ENCODE results near the gene ARRDC5. TPM values are rescaled to one million over a fixed set of nuclear protein-coding genes. Genes with fewer than 3 reads are reported as not detected.

ARRDC5 gene
- total RNA-seq, 1 donor from 2014 or later = not detected

DNA sequence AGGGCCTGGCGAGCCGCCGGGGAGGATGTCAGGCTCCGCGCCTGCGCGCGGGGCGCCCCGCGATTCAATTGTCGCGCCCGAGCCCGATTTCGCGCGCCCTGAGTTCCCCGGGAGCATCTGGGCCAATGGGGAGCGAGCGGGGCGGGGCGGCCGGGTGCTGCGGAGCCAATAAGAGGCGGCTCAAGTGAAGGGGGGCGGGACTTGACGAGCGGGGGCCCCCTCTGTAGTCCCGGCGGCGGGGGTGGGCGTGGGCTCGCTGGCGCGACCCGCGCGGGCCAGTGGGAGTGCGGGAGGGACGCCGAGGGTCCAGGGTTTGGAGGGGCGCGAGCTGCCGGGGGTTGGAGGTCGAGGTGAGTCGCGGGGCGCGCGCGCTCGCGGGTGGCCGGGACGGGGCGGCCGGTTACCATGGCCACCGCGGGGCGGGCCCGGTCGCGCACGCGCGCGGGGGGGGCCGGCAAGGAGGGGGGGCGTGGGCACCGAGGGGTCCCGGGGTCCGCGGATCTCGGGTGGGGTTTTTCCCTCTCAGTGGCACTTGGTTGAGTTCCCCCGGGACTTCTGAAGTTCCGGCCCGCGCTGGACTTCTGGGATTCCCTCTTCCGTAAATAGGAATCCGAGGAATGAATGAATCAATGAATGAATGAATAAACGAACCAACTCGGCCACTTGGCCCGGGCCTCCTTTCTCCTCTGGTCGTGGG, 7.3 kb upstream of the ARRDC5 start:
- no peaks in the 10 kb centered on the region for H3K9me3 ChIP-seq (ENCODE audit: low read depth)
- H2AFZ ChIP-seq (replicated peaks) = peak overlapping the region; percentile 81
- Mint-ChIP-seq H3K36me3 (peaks cover 7% of the 10 kb centered on the region), H3K9me3 (no peaks in the 10 kb centered on the region), H3K4me1 (peaks cover 41% of the 10 kb centered on the region), H3K4me3 (peak overlapping the region; percentile 93), H3K27me3 (ENCODE audit: insufficient read depth, low read depth) (peaks cover 3% of the 10 kb centered on the region), H3K27ac (no peak overlapping the region)
- DNase-seq (ENCODE audit: low spot score) = peak; percentile 98
- H3K4me2 ChIP-seq = peak overlapping the region; percentile 96
- peaks cover 4% of the 10 kb centered on the region for H3K27me3 ChIP-seq
- H3K9ac ChIP-seq = peak overlapping the region; percentile 71
- H3F3A ChIP-seq (ENCODE audit: low read depth) = peaks cover 32% of the 10 kb centered on the region
- no peak overlapping the region for H3K27ac ChIP-seq
- H3K36me3 ChIP-seq = no peaks in the 10 kb centered on the region
- H4K20me1 ChIP-seq (ENCODE audit: low read depth) = peaks cover 40% of the 10 kb centered on the region
- H3K4me1 ChIP-seq = peaks cover 23% of the 10 kb centered on the region
- peak overlapping the region; percentile 96 for H3K4me3 ChIP-seq
- no peak for TF ChIP-seq EZH2phosphoT487 (IDR thresholded peaks at IDR 0.05)
- H3K79me2 ChIP-seq (ENCODE audit: low read depth) = peaks cover 52% of the 10 kb centered on the region

DNA sequence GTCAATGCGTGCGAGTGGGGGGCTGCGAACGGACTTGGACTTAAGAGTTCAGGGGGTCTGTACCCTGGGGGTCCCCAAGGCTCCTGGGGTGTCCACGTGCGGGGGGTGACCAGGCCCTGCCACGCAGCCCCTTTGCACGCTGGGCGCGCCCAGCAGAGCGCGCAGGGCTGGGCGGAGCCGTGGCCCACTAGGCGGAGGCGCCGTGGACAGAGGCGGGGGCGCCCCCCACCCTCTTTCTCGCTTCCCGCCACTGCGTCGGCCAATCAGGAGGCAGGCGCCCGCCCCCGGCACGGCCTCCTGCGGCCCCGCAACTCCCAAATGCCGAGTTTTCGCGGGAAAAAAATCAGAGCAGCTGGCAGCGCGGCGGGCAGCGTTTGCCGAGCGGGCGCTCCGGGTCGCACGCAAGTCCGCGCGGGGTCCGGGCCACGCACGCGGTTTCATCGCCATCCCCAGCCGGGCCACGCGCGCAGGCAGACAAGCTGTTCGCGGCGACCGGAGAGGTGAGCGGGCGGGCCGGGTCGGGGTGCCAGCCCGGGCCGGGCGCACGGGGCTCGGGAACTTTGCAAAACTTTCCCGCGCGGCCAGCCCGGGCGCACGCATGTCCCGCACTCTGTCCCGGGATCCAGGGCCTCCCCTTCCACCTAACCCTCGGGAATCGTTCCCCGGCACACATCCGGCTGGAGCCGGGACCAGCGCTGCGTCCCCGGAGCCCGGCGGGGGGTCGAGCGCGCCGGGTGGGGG, 6.6 kb upstream of the ARRDC5 start, which contains the start of gene UHRF1:
UHRF1 (plus strand) TSS at position 346 of the 741 bp plus-strand sequence. CDS start 1,385 bp downstream, outside the sequence.
- Histone ChIP-seq H3K27ac (no peak within 1 kb of the TSS), H3K4me2 (peak within 1 kb of the TSS; percentile 96), H3K36me3 (no peaks in the 10 kb centered on the region), H4K20me1 (ENCODE audit: low read depth) (peaks cover 33% of the 10 kb centered on the region), H3K9me3 (ENCODE audit: low read depth) (no peaks in the 10 kb centered on the region), H3K27me3 (peaks cover 4% of the 10 kb centered on the region), H3F3A (ENCODE audit: low read depth) (peaks cover 32% of the 10 kb centered on the region), H3K4me3 (peak within 1 kb of the TSS; percentile 96), H3K79me2 (ENCODE audit: low read depth) (peaks cover 44% of the 10 kb centered on the region), H2AFZ (replicated peaks) (peak within 1 kb of the TSS; percentile 81), H3K9ac (peak within 1 kb of the TSS; percentile 71), H3K4me1 (peaks cover 23% of the 10 kb centered on the region)
- H3K27ac Mint-ChIP-seq = peak within 1 kb of the TSS; percentile 22
- H3K4me1 Mint-ChIP-seq = peaks cover 36% of the 10 kb centered on the region
- peak; percentile 58 for DNase-seq (ENCODE audit: low spot score)
- TF ChIP-seq CTCF (IDR thresholded peaks at IDR 0.05) (no peak), EZH2phosphoT487 (IDR thresholded peaks at IDR 0.05) (no peak), EZH2 (IDR thresholded peaks at IDR 0.05) (no peak)
- no peaks in the 10 kb centered on the region for H3K9me3 Mint-ChIP-seq
- H3K27me3 Mint-ChIP-seq (ENCODE audit: insufficient read depth, low read depth) = peaks cover 7% of the 10 kb centered on the region
- peaks cover 4% of the 10 kb centered on the region for H3K36me3 Mint-ChIP-seq
- peak within 1 kb of the TSS; percentile 93 for H3K4me3 Mint-ChIP-seq

DNA sequence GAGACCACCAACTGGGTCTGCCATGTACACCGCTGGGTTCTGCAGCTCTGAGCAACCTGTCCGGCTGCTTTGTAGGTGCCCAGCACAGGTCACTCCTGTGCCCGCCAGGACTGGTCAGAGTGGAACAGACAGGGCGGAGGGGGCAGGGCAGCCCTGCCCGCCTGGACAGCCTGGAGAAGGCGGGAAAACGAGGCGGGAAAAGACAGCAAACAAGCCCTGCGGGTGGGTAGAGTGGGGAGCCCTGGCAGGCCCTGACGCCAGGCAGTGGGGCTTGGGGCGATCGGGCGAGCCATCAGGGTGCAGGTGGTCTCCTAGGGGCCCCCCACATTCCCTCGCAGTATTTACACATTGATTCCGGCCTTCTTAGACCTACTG, 6.1 kb upstream of the ARRDC5 start:
- Mint-ChIP-seq H3K9me3 (no peaks in the 10 kb centered on the region), H3K4me1 (peaks cover 31% of the 10 kb centered on the region), H3K4me3 (peak overlapping the region; percentile 75), H3K27ac (no peak overlapping the region), H3K27me3 (ENCODE audit: insufficient read depth, low read depth) (peaks cover 8% of the 10 kb centered on the region), H3K36me3 (no peaks in the 10 kb centered on the region)
- H3K9ac ChIP-seq = no peak overlapping the region
- H2AFZ ChIP-seq (replicated peaks) = no peak overlapping the region
- no peaks in the 10 kb centered on the region for H3K36me3 ChIP-seq
- peaks cover 39% of the 10 kb centered on the region for H3K79me2 ChIP-seq (ENCODE audit: low read depth)
- peak overlapping the region; percentile 96 for H3K4me2 ChIP-seq
- peaks cover 4% of the 10 kb centered on the region for H3K27me3 ChIP-seq
- peaks cover 28% of the 10 kb centered on the region for H4K20me1 ChIP-seq (ENCODE audit: low read depth)
- H3K4me1 ChIP-seq = peaks cover 23% of the 10 kb centered on the region
- H3K9me3 ChIP-seq (ENCODE audit: low read depth) = no peaks in the 10 kb centered on the region
- peak overlapping the region; percentile 96 for H3K4me3 ChIP-seq
- H3F3A ChIP-seq (ENCODE audit: low read depth) = peaks cover 32% of the 10 kb centered on the region
- no peak for DNase-seq (ENCODE audit: low spot score)
- TF ChIP-seq CTCF (IDR thresholded peaks at IDR 0.05) = no peak
- no peak for TF ChIP-seq EZH2 (IDR thresholded peaks at IDR 0.05)
- no peak for TF ChIP-seq EZH2phosphoT487 (IDR thresholded peaks at IDR 0.05)
- H3K27ac ChIP-seq = no peak overlapping the region

Measured in neural progenitor cell (in vitro differentiated cells).